Neuronal stem cell (in vitro differentiated cells): Measurements from ENCODE around the gene ZNF558.

Experiments
- DNase-seq: peaks from one replicate; pipeline ENCODE4 v3.0.0-alpha.2; 2013; ENCODE audit warnings: low spot score
- H2AFZ ChIP-seq: one replicate; pipeline ENCODE4 v1.6.1; 2013; ENCODE audit warnings: mild to moderate bottlenecking, low read length, inconsistent platforms
- H2AK5ac ChIP-seq: 2 replicates; pipeline ENCODE4 v1.6.1; 2013; ENCODE audit warnings: low read depth, mild to moderate bottlenecking, inconsistent platforms, low read length, moderate library complexity, mixed read lengths
- H2BK120ac ChIP-seq: 2 replicates; pipeline ENCODE4 v1.6.1; 2013; ENCODE audit warnings: low read depth, mild to moderate bottlenecking, inconsistent platforms, low read length, moderate library complexity, mixed read lengths
- H2BK12ac ChIP-seq: one replicate; pipeline ENCODE4 v1.6.1; 2013; ENCODE audit warnings: low read length, inconsistent platforms
- H2BK15ac ChIP-seq: 2 replicates; pipeline ENCODE4 v1.6.1; 2013; ENCODE audit warnings: mild to moderate bottlenecking, low read length, inconsistent platforms, mixed read lengths
- H2BK5ac ChIP-seq: one replicate; pipeline ENCODE4 v1.6.1; 2013; ENCODE audit warnings: inconsistent platforms, mild to moderate bottlenecking, low read length, moderate library complexity
- H3K14ac ChIP-seq: one replicate; pipeline ENCODE4 v1.6.1; 2013; ENCODE audit warnings: low read length, inconsistent platforms
- H3K18ac ChIP-seq: 2 replicates; pipeline ENCODE4 v1.6.1; 2013; ENCODE audit warnings: low read length, inconsistent platforms
- H3K23ac ChIP-seq: 2 replicates; pipeline ENCODE4 v1.6.1; 2013; ENCODE audit warnings: low read depth, mild to moderate bottlenecking, mixed read lengths, low read length, inconsistent platforms; ENCODE audit not compliant: poor library complexity
- H3K27ac ChIP-seq: replicated peaks from 3 replicates; pipeline ENCODE4 v1.5.1; 2013; ENCODE audit warnings: low read length, inconsistent platforms
- H3K27me3 ChIP-seq, 3 experiments: 2 replicates each; pipeline ENCODE4 v1.6.1; 2013; ENCODE audit warnings: low read length in 3 of 3, mild to moderate bottlenecking in 2 of 3, inconsistent platforms in 1 of 3, low read depth in 1 of 3, mixed read lengths in 1 of 3, moderate library complexity in 1 of 3; ENCODE audit not compliant: control insufficient read depth in 3 of 3, insufficient read depth in 3 of 3
- H3K36me3 ChIP-seq, 2 donors: replicated peaks in 1 of 2; 2 replicates each; pipeline ENCODE4 v1.6.1; 2013; ENCODE audit warnings: low read length in 2 of 2; ENCODE audit not compliant: control insufficient read depth in 2 of 2, insufficient read depth in 2 of 2
- H3K4ac ChIP-seq: 2 replicates; pipeline ENCODE4 v1.6.1; 2013; ENCODE audit warnings: inconsistent platforms, mild to moderate bottlenecking, low read length, moderate library complexity
- H3K4me1 ChIP-seq, 2 donors: 1 replicate in 1 of 2; 2 replicates in 1 of 2; pipeline ENCODE4 v1.6.1; 2013; ENCODE audit warnings: low read length in 2 of 2, low read depth in 1 of 2; ENCODE audit not compliant: control insufficient read depth in 2 of 2, insufficient read depth in 1 of 2
- H3K4me2 ChIP-seq: one replicate; pipeline ENCODE4 v1.6.1; 2013; ENCODE audit warnings: mild to moderate bottlenecking, low read length, inconsistent platforms; ENCODE audit not compliant: insufficient read depth, poor library complexity, severe bottlenecking
- H3K4me3 ChIP-seq, 2 donors: 2 replicates each; pipeline ENCODE4 v1.5.1; 2013; ENCODE audit warnings: low read length in 2 of 2, mild to moderate bottlenecking in 2 of 2, inconsistent platforms in 1 of 2, moderate library complexity in 1 of 2
- H3K79me1 ChIP-seq: one replicate; pipeline ENCODE4 v1.6.1; 2013; ENCODE audit warnings: low read depth, mild to moderate bottlenecking, inconsistent platforms, low read length, moderate library complexity
- H3K9ac ChIP-seq: one replicate; pipeline ENCODE4 v1.6.1; 2013; ENCODE audit warnings: mild to moderate bottlenecking, low read depth, low read length, inconsistent platforms; ENCODE audit not compliant: poor library complexity
- H3K9me3 ChIP-seq, 2 donors: replicated peaks in 1 of 2; 2 replicates each; pipeline versions ENCODE3 to v1.6.1; 2013; ENCODE audit warnings: low read length in 2 of 2, mild to moderate bottlenecking in 2 of 2, inconsistent platforms in 1 of 2, low read depth in 1 of 2, mixed read lengths in 1 of 2, moderate library complexity in 1 of 2; ENCODE audit not compliant: control insufficient read depth in 2 of 2, insufficient read depth in 1 of 2
- H4K8ac ChIP-seq: one replicate; pipeline ENCODE4 v1.6.1; 2013; ENCODE audit warnings: low read depth, mild to moderate bottlenecking, inconsistent platforms, low read length, moderate library complexity
- H4K91ac ChIP-seq: one replicate; pipeline ENCODE4 v1.6.1; 2013; ENCODE audit warnings: low read length, low read depth, mild to moderate bottlenecking, inconsistent platforms; ENCODE audit not compliant: poor library complexity
- WGBS, 2 donors: extraction: QIAGEN DNeasy Blood & Tissue Kit; methylation state at CpG; one replicate each; pipeline ENCODE4 v1.1.7; 2013; ENCODE audit warnings: missing lambda C conversion rate in 2 of 2, mixed read lengths in 1 of 2; ENCODE audit not compliant: insufficient read length in 2 of 2, insufficient replicate concordance in 1 of 2; ENCODE audit errors: extremely low coverage in 2 of 2; 5-methylcytosine and 5-hydroxymethylcytosine counted together

Gene ZNF558

GRCh38 chr19:8826371-8826770, 5.7 kb downstream of the ZNF558 start:
- Histone ChIP-seq H4K91ac (peak overlapping the region; percentile 66), H3K4me3 (no peak overlapping the region), H3K23ac (no peak overlapping the region), H2BK15ac (no peak overlapping the region), H2BK120ac (no peak overlapping the region), H3K9ac (no peak overlapping the region), H3K36me3 (peaks cover 38 to 68% of the 10 kb centered on the region in 2 donors), H2AK5ac (no peak overlapping the region), H3K27ac (no peak overlapping the region), H3K27me3 (no peaks in the 10 kb centered on the region), H3K4me2 (no peak overlapping the region), H3K79me1 (peaks cover 2% of the 10 kb centered on the region), H2BK12ac (no peak overlapping the region), H2AFZ (no peak overlapping the region), H4K8ac (peak overlapping the region; percentile 72), H3K14ac (no peak overlapping the region), H3K18ac (no peak overlapping the region), H3K4me1 (peaks cover 0 to 2% of the 10 kb centered on the region in 2 donors), H3K4ac (no peak overlapping the region), H3K9me3 (peaks cover 12 to 20% of the 10 kb centered on the region in 2 donors), H2BK5ac (no peak overlapping the region)
- no CpG with 5 or more reads among the region's 5 CpGs for WGBS, 2 donors
- no peak for DNase-seq

DNA sequence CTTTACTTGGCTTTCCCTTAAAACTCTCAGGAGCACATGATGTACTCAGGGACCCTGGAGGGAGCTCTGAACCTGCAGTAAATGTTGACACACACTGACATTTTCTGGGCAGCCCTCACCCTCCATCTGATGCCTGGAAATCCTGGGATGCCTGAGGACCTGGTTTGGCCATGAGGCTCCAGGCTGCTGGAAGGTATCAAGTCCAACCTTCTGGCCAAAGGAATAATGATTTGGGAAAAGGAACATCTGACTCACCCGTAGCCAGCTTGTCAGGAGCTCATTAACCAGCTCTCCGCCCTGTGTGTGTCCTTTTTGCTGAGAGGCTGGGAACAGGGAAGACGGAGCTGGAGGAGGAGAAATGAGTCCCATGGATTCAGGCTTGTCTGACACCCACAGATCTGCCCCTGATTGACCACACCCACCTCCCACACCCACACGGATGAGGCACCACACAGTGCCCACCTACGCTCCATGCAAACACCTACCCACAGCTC, 10.3 kb downstream of the ZNF558 start:
- H4K8ac ChIP-seq, result no peak overlapping the region
- H3K79me1 ChIP-seq, result no peaks in the 10 kb centered on the region
- no peak overlapping the region for H3K9ac ChIP-seq
- H2BK12ac ChIP-seq, result no peak overlapping the region
- no peak overlapping the region for H2BK120ac ChIP-seq
- no peak overlapping the region for H2BK5ac ChIP-seq
- no peaks in the 10 kb centered on the region for H3K4me1 ChIP-seq
- no peak overlapping the region for H2BK15ac ChIP-seq
- H3K4me2 ChIP-seq, result no peak overlapping the region
- no peaks in the 10 kb centered on the region for H3K27me3 ChIP-seq
- no peak overlapping the region for H3K14ac ChIP-seq
- no peak overlapping the region for H4K91ac ChIP-seq
- H3K27ac ChIP-seq, result no peak overlapping the region
- no peak for DNase-seq
- no peak overlapping the region for H3K23ac ChIP-seq
- H3K9me3 ChIP-seq, result peaks cover 21 to 29% of the 10 kb centered on the region in 2 donors
- H2AK5ac ChIP-seq, result no peak overlapping the region
- no peak overlapping the region for H3K4ac ChIP-seq
- no peak overlapping the region for H2AFZ ChIP-seq
- WGBS, 2 donors, result no CpG with 5 or more reads among the region's 5 CpGs
- H3K4me3 ChIP-seq, result no peak overlapping the region
- peaks cover 40 to 83% of the 10 kb centered on the region in 2 donors for H3K36me3 ChIP-seq
- no peak overlapping the region for H3K18ac ChIP-seq

DNA sequence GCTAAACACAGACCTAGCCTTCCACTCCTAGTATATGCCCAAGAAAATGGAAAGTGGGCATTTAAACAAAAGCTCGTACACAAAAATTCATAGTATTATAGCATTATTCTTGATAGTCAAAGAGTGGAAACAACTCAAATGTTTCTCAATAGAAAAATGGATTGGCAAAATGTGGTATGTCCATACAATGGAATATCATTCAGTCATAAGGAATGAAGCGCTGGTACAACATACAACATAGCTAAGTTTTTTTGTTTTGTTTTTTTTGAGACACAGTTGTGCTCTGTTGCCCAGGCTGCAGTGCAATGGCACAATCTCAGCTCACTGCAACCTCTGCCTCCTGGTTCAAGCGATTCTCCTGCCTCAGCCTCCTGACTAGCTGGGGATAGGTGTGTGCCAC, 11.9 kb downstream of the ZNF558 start:
- H2AK5ac ChIP-seq, result no peak overlapping the region
- H3K23ac ChIP-seq, result no peak overlapping the region
- no peak overlapping the region for H2BK15ac ChIP-seq
- no peaks in the 10 kb centered on the region for H3K79me1 ChIP-seq
- H2BK5ac ChIP-seq, result no peak overlapping the region
- no peak overlapping the region for H3K14ac ChIP-seq
- H4K8ac ChIP-seq, result no peak overlapping the region
- no peaks in the 10 kb centered on the region for H3K27me3 ChIP-seq
- WGBS, 2 donors, result no CpG with 5 or more reads among the region's 3 CpGs
- no peak overlapping the region for H2BK12ac ChIP-seq
- H3K18ac ChIP-seq, result no peak overlapping the region
- no peak overlapping the region for H3K27ac ChIP-seq
- H3K4me2 ChIP-seq, result no peak overlapping the region
- H2AFZ ChIP-seq, result no peak overlapping the region
- H3K4me3 ChIP-seq, result no peak overlapping the region
- H3K9me3 ChIP-seq, result peaks cover 23 to 37% of the 10 kb centered on the region in 2 donors
- no peak overlapping the region for H2BK120ac ChIP-seq
- no peaks in the 10 kb centered on the region for H3K4me1 ChIP-seq
- DNase-seq, result no peak
- H3K36me3 ChIP-seq, result peaks cover 42 to 92% of the 10 kb centered on the region in 2 donors
- H3K9ac ChIP-seq, result no peak overlapping the region
- H4K91ac ChIP-seq, result no peak overlapping the region
- H3K4ac ChIP-seq, result no peak overlapping the region

DNA sequence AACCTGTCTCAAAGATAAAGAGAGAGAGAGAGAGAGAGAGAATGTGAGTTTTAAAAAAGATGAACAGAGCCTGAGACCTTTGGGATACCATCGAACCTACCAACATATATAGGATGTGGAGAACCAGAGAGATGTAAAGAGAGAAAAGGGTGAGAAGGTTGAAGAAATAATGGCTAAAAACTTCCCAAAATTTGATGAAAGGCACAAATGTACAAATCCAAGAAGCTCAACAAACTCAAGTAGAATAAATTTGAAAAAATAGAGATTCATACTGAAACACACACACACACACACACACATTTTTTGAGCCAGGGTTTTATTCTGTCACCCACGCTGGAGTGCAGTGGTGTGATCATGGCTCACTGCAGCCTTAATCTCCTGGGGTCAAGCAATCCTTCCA, 16.3 kb downstream of the ZNF558 start:
- no peak overlapping the region for H3K14ac ChIP-seq
- no peak overlapping the region for H3K18ac ChIP-seq
- H2BK5ac ChIP-seq, result no peak overlapping the region
- H3K23ac ChIP-seq, result no peak overlapping the region
- no peak overlapping the region for H3K4ac ChIP-seq
- H2BK15ac ChIP-seq, result no peak overlapping the region
- H2AK5ac ChIP-seq, result no peak overlapping the region
- H3K9me3 ChIP-seq, result peaks cover 42 to 79% of the 10 kb centered on the region in 2 donors
- no peaks in the 10 kb centered on the region for H3K4me1 ChIP-seq
- no peak overlapping the region for H3K27ac ChIP-seq
- H3K4me3 ChIP-seq, result no peak overlapping the region
- H2BK120ac ChIP-seq, result no peak overlapping the region
- no peak for DNase-seq
- H3K36me3 ChIP-seq, result peaks cover 35 to 90% of the 10 kb centered on the region in 2 donors
- no CpG with 5 or more reads among the region's 2 CpGs for WGBS, 2 donors
- H3K4me2 ChIP-seq, result no peak overlapping the region
- no peak overlapping the region for H4K8ac ChIP-seq
- no peak overlapping the region for H2AFZ ChIP-seq
- H3K9ac ChIP-seq, result no peak overlapping the region
- no peak overlapping the region for H4K91ac ChIP-seq
- no peaks in the 10 kb centered on the region for H3K79me1 ChIP-seq
- no peak overlapping the region for H2BK12ac ChIP-seq
- no peaks in the 10 kb centered on the region for H3K27me3 ChIP-seq
